ENCODE results near the gene RNF121. TPM values are rescaled to one million over a fixed set of nuclear protein-coding genes. Genes with fewer than 3 reads are reported as not detected.
A peak's percentile ranks its signal among the peaks of the same experiment; 100 is the strongest.

The RNF121 gene
- total and polyA plus RNA-seq, 2 of the 13 experiments (the other 11 are each of a cell fraction or from before 2014, with no cell fraction given) = 28.6 to 44.3 TPM

DNA sequence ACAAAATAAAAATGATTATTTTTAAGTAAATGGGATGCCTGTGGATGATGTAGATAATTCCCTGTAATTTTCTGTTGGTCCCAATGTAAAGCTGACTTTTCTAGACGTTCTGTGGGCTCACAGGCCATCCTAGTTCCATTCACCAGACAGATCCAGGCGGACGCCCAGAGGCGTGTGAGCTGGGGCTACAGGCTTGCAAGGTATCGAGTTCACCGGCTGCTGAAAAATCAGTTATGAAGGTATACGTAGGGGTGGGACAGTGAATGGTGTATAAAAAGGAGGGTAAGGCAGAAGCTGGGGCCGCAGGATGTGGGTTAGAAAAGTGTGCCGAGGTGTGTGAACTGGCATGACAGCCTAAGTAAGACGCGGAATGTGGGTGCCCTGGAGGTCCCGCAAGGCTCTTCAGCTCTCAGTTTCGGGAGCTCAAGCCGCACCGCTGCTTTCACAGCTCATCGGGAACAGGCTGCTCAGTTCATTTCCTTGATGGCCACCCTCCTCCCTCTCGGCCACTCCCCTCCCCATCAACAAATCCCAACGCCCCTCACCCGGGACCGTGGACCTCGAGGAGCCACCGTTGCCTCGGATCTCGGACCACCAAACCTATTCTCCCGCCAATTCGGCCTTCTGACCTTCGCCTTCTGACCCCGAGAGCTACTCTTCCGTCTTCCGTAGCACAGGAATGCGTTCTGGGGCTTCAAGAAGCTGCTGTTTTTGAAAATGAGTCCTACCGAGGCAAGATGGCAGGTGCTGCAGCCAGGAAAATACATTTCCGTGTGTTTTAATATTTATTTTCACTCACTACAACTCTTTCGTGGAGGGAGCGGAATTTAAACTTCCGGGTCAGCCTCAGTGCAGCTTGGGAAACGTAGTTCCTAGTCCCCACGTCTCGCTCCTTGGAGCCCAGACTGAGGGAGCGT, 768 bp upstream of the RNF121 start, which contains the start of gene XNDC1N (continued):
- TF ChIP-seq, protein P1, sequence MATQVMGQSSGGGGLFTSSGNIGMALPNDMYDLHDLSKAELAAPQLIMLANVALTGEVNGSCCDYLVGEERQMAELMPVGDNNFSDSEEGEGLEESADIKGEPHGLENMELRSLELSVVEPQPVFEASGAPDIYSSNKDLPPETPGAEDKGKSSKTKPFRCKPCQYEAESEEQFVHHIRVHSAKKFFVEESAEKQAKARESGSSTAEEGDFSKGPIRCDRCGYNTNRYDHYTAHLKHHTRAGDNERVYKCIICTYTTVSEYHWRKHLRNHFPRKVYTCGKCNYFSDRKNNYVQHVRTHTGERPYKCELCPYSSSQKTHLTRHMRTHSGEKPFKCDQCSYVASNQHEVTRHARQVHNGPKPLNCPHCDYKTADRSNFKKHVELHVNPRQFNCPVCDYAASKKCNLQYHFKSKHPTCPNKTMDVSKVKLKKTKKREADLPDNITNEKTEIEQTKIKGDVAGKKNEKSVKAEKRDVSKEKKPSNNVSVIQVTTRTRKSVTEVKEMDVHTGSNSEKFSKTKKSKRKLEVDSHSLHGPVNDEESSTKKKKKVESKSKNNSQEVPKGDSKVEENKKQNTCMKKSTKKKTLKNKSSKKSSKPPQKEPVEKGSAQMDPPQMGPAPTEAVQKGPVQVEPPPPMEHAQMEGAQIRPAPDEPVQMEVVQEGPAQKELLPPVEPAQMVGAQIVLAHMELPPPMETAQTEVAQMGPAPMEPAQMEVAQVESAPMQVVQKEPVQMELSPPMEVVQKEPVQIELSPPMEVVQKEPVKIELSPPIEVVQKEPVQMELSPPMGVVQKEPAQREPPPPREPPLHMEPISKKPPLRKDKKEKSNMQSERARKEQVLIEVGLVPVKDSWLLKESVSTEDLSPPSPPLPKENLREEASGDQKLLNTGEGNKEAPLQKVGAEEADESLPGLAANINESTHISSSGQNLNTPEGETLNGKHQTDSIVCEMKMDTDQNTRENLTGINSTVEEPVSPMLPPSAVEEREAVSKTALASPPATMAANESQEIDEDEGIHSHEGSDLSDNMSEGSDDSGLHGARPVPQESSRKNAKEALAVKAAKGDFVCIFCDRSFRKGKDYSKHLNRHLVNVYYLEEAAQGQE (IDR thresholded peaks at IDR 0.05; ENCODE audit: borderline replicate concordance in 1 of 2, low read depth in 1 of 2, low read length in 2 of 2) = no peak
- no peak for TF ChIP-seq LCORL (IDR thresholded peaks at IDR 0.05)
- TF ChIP-seq LCORL (CRISPR knock-in tag; IDR thresholded peaks at IDR 0.05) = peak; percentile 30; the same call in 1 of the 2 replicates
- TF ChIP-seq JDP2 (CRISPR knock-in tag; IDR thresholded peaks at IDR 0.05; ENCODE audit: borderline replicate concordance) = no peak
- TF ChIP-seq, protein P2, sequence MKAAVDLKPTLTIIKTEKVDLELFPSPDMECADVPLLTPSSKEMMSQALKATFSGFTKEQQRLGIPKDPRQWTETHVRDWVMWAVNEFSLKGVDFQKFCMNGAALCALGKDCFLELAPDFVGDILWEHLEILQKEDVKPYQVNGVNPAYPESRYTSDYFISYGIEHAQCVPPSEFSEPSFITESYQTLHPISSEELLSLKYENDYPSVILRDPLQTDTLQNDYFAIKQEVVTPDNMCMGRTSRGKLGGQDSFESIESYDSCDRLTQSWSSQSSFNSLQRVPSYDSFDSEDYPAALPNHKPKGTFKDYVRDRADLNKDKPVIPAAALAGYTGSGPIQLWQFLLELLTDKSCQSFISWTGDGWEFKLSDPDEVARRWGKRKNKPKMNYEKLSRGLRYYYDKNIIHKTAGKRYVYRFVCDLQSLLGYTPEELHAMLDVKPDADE (CRISPR knock-in tag; IDR thresholded peaks at IDR 0.05) = no peak
- no peak for TF ChIP-seq NCOA2 (CRISPR knock-in tag; IDR thresholded peaks at IDR 0.05)
- no peak for TF ChIP-seq ZSCAN29 (CRISPR knock-in tag; conservative IDR thresholded peaks at IDR 0.05)
- TF ChIP-seq FOSL2 (CRISPR knock-in tag; IDR thresholded peaks at IDR 0.05) = no peak
- TF ChIP-seq CENPT (CRISPR knock-in tag; IDR thresholded peaks at IDR 0.05; ENCODE audit: low read depth) = no peak
- no peak for TF ChIP-seq ZNF367 (CRISPR knock-in tag; IDR thresholded peaks at IDR 0.05; ENCODE audit: borderline replicate concordance)
- TF ChIP-seq ATF7-NPFF (CRISPR knock-in tag; IDR thresholded peaks at IDR 0.05; ENCODE audit: low read depth) = peak; percentile 47; the same call in 1 of the 2 replicates
- TF ChIP-seq EED (CRISPR knock-in tag; IDR thresholded peaks at IDR 0.05) = 0 out of 2 replicates have a peak, but pooled peaks have one; percentile 44
- TF ChIP-seq U2AF2 (IDR thresholded peaks at IDR 0.05; ENCODE audit: low read depth, low read length) = no peak
- TF ChIP-seq RCOR2 (CRISPR knock-in tag; IDR thresholded peaks at IDR 0.05) = no peak
- TF ChIP-seq ZSCAN12 (CRISPR knock-in tag; IDR thresholded peaks at IDR 0.05) = 0 out of 2 replicates have a peak, but pooled peaks have one; percentile 27
- TF ChIP-seq SMAD3 (CRISPR knock-in tag; IDR thresholded peaks at IDR 0.05) = no peak
- no peak for TF ChIP-seq HNRNPL (IDR thresholded peaks at IDR 0.05; ENCODE audit: low read depth, low read length)
- TF ChIP-seq CEBPG (CRISPR knock-in tag; IDR thresholded peaks at IDR 0.05) = no peak
- peak; percentile 33; the same call in 1 of the 2 replicates for TF ChIP-seq ZNF354B (CRISPR knock-in tag; IDR thresholded peaks at IDR 0.05)
- TF ChIP-seq ZNF274 (CRISPR knock-in tag; IDR thresholded peaks at IDR 0.05) = no peak
- TF ChIP-seq ZNF773 (CRISPR knock-in tag; IDR thresholded peaks at IDR 0.05; ENCODE audit: borderline replicate concordance) = no peak
- TF ChIP-seq, protein P3, sequence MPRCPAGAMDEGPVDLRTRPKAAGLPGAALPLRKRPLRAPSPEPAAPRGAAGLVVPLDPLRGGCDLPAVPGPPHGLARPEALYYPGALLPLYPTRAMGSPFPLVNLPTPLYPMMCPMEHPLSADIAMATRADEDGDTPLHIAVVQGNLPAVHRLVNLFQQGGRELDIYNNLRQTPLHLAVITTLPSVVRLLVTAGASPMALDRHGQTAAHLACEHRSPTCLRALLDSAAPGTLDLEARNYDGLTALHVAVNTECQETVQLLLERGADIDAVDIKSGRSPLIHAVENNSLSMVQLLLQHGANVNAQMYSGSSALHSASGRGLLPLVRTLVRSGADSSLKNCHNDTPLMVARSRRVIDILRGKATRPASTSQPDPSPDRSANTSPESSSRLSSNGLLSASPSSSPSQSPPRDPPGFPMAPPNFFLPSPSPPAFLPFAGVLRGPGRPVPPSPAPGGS (CRISPR knock-in tag; IDR thresholded peaks at IDR 0.05) = no peak
- TF ChIP-seq ZNF317 (CRISPR knock-in tag; IDR thresholded peaks at IDR 0.05) = peak; percentile 53; the same call in 1 of the 2 replicates
- TF ChIP-seq CEBPB (IDR thresholded peaks at IDR 0.05; ENCODE audit: borderline replicate concordance, low read depth, low read length) = no peak
- no peak for TF ChIP-seq MTA3 (CRISPR knock-in tag; IDR thresholded peaks at IDR 0.05)
- no peak for TF ChIP-seq SRSF1 (optimal IDR thresholded peaks at IDR 0.05; ENCODE audit: low read depth, low read length)

Data from HepG2 (cell line).